GM19035 (cell line): Measurements from ENCODE around the gene CDC42EP4.

Experiments used
- ATAC-seq: cut with Tn5 transposase; IDR thresholded peaks from one replicate; pipeline ENCODE4 v1.9.1; 2021; ENCODE audit not compliant: unreplicated experiment

Gene CDC42EP4

DNA sequence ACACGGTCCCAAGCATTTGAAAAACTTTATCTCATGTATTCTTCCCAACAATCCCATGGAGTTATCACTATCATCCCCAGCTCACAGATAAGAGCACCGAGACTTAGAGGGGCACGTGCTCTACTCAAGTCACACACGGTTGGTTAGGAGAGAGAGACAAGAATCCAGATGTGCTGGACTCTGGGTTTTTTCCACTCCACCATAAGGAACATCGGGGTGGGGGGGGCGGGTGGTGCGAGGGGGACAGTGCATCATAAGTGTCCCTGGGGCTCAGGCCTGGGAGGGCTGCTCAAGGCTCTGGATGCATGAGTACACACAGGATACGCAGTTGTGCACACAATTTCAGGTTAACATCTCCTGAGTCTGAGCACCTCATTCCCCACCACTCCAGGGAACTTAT lies 7.4 kb downstream of the CDC42EP4 start:
- no peak for ATAC-seq

- no peak for ATAC-seq
These were observed 9.6 kb downstream of the CDC42EP4 start for GRCh38 chr17:73302189-73302588.

GRCh38 chr17:73301369-73301768 lies 10.4 kb downstream of the CDC42EP4 start:
- ATAC-seq: no peak

GRCh38 chr17:73300392-73300791 lies 11.4 kb downstream of the CDC42EP4 start:
- no peak for ATAC-seq

DNA sequence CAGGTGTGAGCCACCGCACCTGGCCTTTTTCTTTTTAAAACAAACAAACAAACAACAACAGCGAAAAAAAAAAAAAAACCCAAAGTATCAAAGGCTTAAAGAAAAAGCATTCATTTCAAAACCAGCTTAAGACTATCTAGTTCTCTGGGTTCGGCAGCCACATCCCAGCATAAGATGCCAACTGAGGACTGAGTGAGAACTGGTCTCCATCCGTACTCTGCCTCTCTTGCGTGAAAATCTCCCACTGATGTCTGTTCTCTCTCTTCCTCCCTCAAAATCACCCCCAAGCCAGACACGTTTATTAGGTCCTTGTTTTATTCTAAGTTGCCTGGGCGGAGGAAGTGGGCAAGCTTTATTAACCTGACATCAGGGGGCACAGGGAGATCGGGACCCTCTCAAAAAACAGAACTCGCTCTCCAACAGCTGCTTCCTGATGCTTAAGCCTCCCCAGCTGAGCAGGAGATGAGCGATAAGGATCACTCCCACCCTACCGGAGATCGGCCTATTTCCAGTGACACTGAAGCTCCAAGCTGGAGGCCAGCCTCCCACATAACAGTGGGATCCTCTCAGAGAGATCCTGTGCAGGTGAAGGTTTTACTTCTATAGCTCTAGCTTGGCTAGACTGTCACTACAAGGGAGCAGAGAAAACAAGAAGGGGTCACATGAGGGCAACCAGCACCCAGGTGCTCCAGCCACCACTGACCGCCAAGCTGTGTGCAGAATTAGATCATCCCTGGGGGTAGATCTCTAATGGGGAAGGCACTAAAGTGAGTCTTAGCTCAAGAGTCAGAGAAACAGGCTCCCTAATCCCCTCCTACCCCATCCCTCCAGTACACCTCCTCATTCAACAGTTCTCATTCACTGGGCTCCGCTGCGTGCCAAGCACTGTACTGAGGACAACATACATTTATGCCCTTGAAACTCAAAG lies 13.6 kb downstream of the CDC42EP4 start:
- ATAC-seq: no peak

GRCh38 chr17:73293480-73293911 lies 18.3 kb downstream of the CDC42EP4 start:
- ATAC-seq: no peak

DNA sequence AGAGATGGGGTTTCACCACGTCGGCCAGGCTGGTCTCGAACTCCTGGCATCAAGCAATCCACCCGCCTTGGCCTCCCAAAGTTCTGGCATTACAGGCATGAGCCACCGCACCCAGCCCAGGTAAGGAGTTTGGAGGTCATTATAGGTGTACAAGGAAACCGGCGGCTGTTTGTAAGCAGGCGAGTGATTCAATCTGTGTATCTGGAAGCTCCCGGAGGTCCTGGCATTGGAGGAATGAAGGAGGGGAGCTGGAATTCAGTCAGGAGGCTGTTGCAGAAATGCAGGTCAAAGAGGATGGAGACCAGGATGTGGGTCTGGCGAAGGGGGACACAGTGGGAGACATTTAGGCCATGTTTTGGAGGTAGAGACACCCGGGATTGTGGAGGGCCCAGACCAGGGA lies 18.8 kb downstream of the CDC42EP4 start:
- ATAC-seq: no peak

- no peak for ATAC-seq
These were observed 19.7 kb downstream of the CDC42EP4 start for GRCh38 chr17:73292031-73292531.

- ATAC-seq: peak; percentile 89
These were observed 20.5 kb downstream of the CDC42EP4 start for GRCh38 chr17:73291260-73291801.

DNA sequence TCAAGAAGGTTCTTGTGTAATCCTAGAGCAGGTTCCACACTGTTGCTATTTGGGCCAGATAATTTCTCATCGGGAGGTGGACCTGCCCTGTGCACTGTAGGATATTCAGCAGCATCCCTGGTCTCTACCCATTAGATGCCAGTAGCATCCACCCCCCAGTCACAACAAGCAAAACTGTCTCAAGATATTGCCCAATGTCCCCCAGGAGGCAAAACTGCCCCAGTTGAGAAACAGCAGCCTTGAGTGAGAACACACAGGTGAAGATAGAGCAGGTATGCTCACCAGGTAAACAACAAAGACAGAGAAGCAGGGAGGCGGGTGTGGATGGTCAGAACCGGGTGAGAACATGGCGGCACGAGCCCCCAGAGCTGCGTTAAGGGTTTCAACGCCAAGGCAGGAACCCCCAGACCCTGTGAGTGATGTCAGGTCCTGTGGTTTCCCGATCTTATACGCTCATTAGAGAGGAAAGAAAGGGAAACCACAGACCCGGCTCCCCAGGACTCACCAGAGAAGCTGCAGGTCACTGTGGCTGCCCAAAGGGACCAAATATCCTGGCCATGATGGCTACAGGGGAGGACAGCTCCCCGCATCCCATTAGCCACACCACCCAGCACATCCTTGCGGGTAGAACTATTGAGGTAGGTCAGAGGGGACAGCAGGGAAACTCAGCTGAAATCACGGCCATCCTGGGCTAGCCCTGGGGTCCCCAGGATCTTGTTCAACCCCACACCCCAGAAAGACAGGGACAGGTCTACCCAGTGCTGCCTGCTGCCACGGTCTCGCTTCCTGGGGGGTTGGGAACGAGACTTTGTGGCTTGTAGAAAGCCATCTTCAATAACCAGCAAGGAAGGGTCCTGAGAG lies 21.2 kb downstream of the CDC42EP4 start:
- peak; percentile 38 for ATAC-seq

DNA sequence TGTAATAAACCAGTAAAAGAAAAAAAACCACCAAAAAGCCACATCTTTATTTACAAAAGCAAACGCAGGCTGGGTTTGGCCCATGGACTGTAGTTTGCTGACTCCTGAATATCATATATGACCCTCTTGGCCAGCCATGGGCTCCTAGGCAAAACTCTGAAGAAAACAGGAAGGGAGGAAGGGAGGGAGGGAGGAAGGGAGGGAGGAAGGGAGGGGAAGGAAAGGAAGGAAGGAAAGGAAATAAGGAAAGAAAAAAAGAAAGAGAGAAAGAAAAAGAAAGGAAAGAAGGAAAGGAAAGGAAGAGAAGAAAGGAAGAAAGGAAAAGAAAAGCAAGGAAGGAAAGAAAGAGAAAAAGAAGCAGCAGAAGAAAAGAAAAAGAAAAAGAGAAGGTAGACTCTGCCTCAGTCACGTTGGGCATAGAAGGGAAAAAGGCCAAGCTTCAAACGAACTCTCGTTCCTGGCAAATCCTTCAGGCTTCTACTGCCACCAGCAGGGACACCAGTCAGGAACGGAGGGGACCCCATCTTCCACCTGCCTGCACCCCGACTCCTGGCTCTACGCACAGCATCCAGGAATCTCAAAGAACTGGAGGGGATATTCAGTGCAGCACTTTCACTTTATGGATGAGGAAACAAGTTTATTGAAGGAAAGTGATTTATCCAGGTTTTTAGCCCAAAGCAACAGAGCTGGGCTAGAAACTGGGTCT lies 22.1 kb downstream of the CDC42EP4 start:
- no peak for ATAC-seq

- no peak for ATAC-seq
These were observed 23.1 kb downstream of the CDC42EP4 start for GRCh38 chr17:73288534-73289302.

GRCh38 chr17:73286863-73287296 lies 24.9 kb downstream of the CDC42EP4 start:
- ATAC-seq: no peak

- no peak for ATAC-seq
These were observed 25.6 kb downstream of the CDC42EP4 start for GRCh38 chr17:73285916-73286862.

- ATAC-seq: no peak
These were observed 26.2 kb downstream of the CDC42EP4 start for GRCh38 chr17:73285603-73285908.

DNA sequence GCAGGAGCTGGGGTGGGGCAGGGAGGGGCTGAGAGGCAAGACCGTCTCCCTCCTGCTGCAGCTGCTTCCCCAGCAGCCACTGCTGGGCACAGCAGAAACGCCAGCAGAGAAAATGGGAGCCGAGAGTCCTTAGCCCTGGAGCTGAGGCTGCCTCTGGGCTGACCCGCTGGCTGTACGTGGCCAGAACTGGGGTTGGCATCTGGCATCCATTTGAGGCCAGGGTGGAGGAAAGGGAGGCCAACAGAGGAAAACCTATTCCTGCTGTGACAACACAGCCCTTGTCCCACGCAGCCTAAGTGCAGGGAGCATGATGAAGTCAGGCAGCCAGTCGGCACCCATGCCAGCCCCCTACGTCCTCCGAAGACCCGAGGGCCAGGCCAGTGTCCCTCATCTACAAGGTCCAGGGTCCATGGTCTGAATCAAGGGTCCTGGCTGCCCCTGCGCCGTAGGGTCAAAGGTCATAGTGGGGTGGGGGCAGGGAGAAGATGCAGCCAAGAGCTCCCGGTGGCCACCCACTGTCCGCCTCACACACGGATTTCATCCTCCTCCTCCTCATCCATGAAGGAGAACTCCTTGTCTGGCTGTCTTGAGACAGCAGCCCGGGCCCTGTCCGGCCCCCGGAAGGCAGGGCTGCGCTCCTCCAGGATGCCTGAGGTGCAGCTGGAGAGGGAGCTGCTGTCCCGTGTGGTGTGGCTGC lies 26.7 kb downstream of the CDC42EP4 start:
- ATAC-seq: no peak

- ATAC-seq: no peak
These were observed 27.4 kb downstream of the CDC42EP4 start for GRCh38 chr17:73284354-73284753.

GRCh38 chr17:73283841-73284282 lies 27.9 kb downstream of the CDC42EP4 start:
- ATAC-seq: no peak
